GM23338 (cell line): ENCODE results near the gene DSCAML1. TPM values are rescaled to one million over a fixed set of nuclear protein-coding genes. Genes with fewer than 3 reads are reported as not detected.

ENCODE experiments used
- ATAC-seq: fragments of 200-7000 bp; cut with Tn5 transposase; 3 replicates; pipeline ENCODE4 v1.9.1; 2020
- DNase-seq: peaks from one replicate; pipeline ENCODE4 v3.0.0-alpha.2; 2015; ENCODE audit warnings: low spot score
- H2AFZ ChIP-seq: fragments of 200-600 bp; sonication (generic); 2 replicates; pipeline ENCODE4 v1.8.0; 2016; ENCODE audit warnings: antibody characterized with exemption, mild to moderate bottlenecking, moderate library complexity
- H3F3A ChIP-seq: fragments of 200-600 bp; sonication (generic); replicated peaks from 2 replicates; pipeline ENCODE4 v1.8.0; 2017; ENCODE audit warnings: antibody characterized with exemption, mixed run types, low read depth
- H3K27ac ChIP-seq: fragments of 200-600 bp; sonication (generic); 2 replicates; pipeline ENCODE4 v1.6.1; 2016; ENCODE audit warnings: low read depth
- H3K27me3 ChIP-seq: fragments of 200-600 bp; sonication (generic); 2 replicates; pipeline ENCODE4 v1.8.0; 2016; ENCODE audit warnings: mild to moderate bottlenecking, mixed run types, moderate library complexity; ENCODE audit not compliant: insufficient read depth
- H3K36me3 ChIP-seq: fragments of 200-600 bp; sonication (generic); 2 replicates; pipeline ENCODE4 v1.8.0; 2016; ENCODE audit warnings: mild to moderate bottlenecking; ENCODE audit not compliant: insufficient read depth
- H3K4me1 ChIP-seq: fragments of 200-600 bp; sonication (generic); 2 replicates; pipeline ENCODE4 v1.8.0; 2016; ENCODE audit warnings: mild to moderate bottlenecking, moderate library complexity; ENCODE audit not compliant: insufficient read depth
- H3K4me2 ChIP-seq: fragments of 200-600 bp; sonication (generic); 2 replicates; pipeline ENCODE4 v1.7.1; 2017; ENCODE audit warnings: mixed run types
- H3K4me3 ChIP-seq: fragments of 200-600 bp; sonication (generic); 2 replicates; pipeline ENCODE4 v1.6.1; 2016; ENCODE audit warnings: mixed run types
- H3K79me2 ChIP-seq: fragments of 200-600 bp; sonication (generic); replicated peaks from 2 replicates; pipeline ENCODE4 v1.8.0; 2017; ENCODE audit warnings: mild to moderate bottlenecking; ENCODE audit not compliant: insufficient read depth
- H3K9me2 ChIP-seq: fragments of 200-600 bp; sonication (generic); 2 replicates; pipeline ENCODE4 v1.8.0; 2017; ENCODE audit not compliant: insufficient read depth
- H4K20me1 ChIP-seq: fragments of 200-600 bp; sonication (generic); replicated peaks from 2 replicates; pipeline ENCODE4 v1.8.0; 2017; ENCODE audit warnings: mild to moderate bottlenecking; ENCODE audit not compliant: insufficient read depth
- H3K27ac Mint-ChIP-seq: 2 replicates; pipeline ENCODE4 v1.8.0; 2020; ENCODE audit warnings: inconsistent platforms, mild to moderate bottlenecking, moderate library complexity, mixed read lengths
- H3K27me3 Mint-ChIP-seq: 3 replicates; pipeline ENCODE4 v1.8.0; 2022; ENCODE audit warnings: low read depth, mild to moderate bottlenecking, moderate library complexity, mixed read lengths, inconsistent platforms; ENCODE audit not compliant: insufficient read depth, poor library complexity
- H3K36me3 Mint-ChIP-seq: 3 replicates; pipeline ENCODE4 v1.8.0; 2021; ENCODE audit warnings: low read depth, mild to moderate bottlenecking, inconsistent platforms, moderate library complexity, mixed read lengths
- H3K4me1 Mint-ChIP-seq: 3 replicates; pipeline ENCODE4 v1.8.0; 2020; ENCODE audit warnings: mild to moderate bottlenecking, inconsistent platforms, mixed read lengths
- H3K4me3 Mint-ChIP-seq: 3 replicates; pipeline ENCODE4 v1.8.0; 2021; ENCODE audit warnings: moderate library complexity, mild to moderate bottlenecking, inconsistent platforms, mixed read lengths
- H3K9me3 Mint-ChIP-seq: 3 replicates; pipeline ENCODE4 v1.8.0; 2020; ENCODE audit warnings: moderate library complexity, mild to moderate bottlenecking, inconsistent platforms, mixed read lengths
- CREB1 ChIP-seq: fragments of 250-450 bp; sonication (Bioruptor Pico); IDR thresholded peaks from 2 replicates; pipeline ENCODE4 v1.5.0; 2020; ENCODE audit warnings: low read depth, mild to moderate bottlenecking, moderate library complexity
- ETS1 ChIP-seq: IDR thresholded peaks from 2 replicates; pipeline ENCODE4 v1.6.1; 2016; ENCODE audit warnings: antibody characterized with exemption
- EZH2 ChIP-seq: fragments of 200-600 bp; sonication (generic); IDR thresholded peaks from one replicate; pipeline ENCODE4 v1.8.0; 2017; ENCODE audit warnings: antibody characterized with exemption, mild to moderate bottlenecking, low read depth; ENCODE audit not compliant: unreplicated experiment
- EZH2phosphoT487 ChIP-seq: fragments of 200-600 bp; sonication (generic); IDR thresholded peaks from one replicate; pipeline ENCODE4 v1.8.1; 2018; ENCODE audit warnings: antibody characterized with exemption; ENCODE audit not compliant: unreplicated experiment
- JUNB ChIP-seq: IDR thresholded peaks from one replicate; pipeline ENCODE4 v1.6.1; 2016; ENCODE audit warnings: antibody characterized with exemption; ENCODE audit not compliant: unreplicated experiment
- NANOG ChIP-seq: IDR thresholded peaks from 2 replicates; pipeline ENCODE4 v1.6.1; 2016; ENCODE audit warnings: antibody characterized with exemption, borderline replicate concordance
- POLR2AphosphoS5 ChIP-seq: IDR thresholded peaks from 2 replicates; pipeline ENCODE4 v1.6.1; 2016; ENCODE audit warnings: antibody characterized with exemption, low read depth
- REST ChIP-seq: IDR thresholded peaks from one replicate; pipeline ENCODE4 v1.6.1; 2018; ENCODE audit warnings: antibody characterized with exemption; ENCODE audit not compliant: unreplicated experiment
- STAT1 ChIP-seq: IDR thresholded peaks from one replicate; pipeline ENCODE4 v1.6.1; 2016; ENCODE audit warnings: antibody characterized with exemption; ENCODE audit not compliant: unreplicated experiment
- ZNF114 ChIP-seq: fragments of 250-450 bp; sonication (Bioruptor Pico); IDR thresholded peaks from 2 replicates; pipeline ENCODE4 v1.5.0; 2020; ENCODE audit warnings: mild to moderate bottlenecking, moderate library complexity
- ZNF331 ChIP-seq: fragments of 250-450 bp; sonication (Bioruptor Pico); IDR thresholded peaks from 2 replicates; pipeline ENCODE4 v1.5.0; 2020; ENCODE audit warnings: low read depth, mild to moderate bottlenecking, moderate library complexity
- polyA plus RNA-seq: library from polyadenylated mRNA; unstranded; fragments of >200 nt; fragmentation: Nextera tagmentation; extraction: Ambion mirVana; gene quantifications from 2 replicates; pipeline ENCODE4 v1.2.1, GENCODE V29; 2016
- total RNA-seq: library from RNA; depleted of rRNA; stranded (reverse); fragments of >200 nt; shearing (Covaris generic); gene quantifications from 2 replicates; pipeline ENCODE4 v1.2.3, GENCODE V29; 2014
- TF ChIP-seq, protein P1 (sequence below): fragments of 250-450 bp; sonication (Bioruptor Pico); IDR thresholded peaks from 2 replicates; pipeline ENCODE4 v1.5.0; 2020; ENCODE audit warnings: mild to moderate bottlenecking, moderate library complexity

Gene DSCAML1
- total and polyA plus RNA-seq, 2 experiments from 2014 or later = 0.17 TPM; not detected in 1

DNA sequence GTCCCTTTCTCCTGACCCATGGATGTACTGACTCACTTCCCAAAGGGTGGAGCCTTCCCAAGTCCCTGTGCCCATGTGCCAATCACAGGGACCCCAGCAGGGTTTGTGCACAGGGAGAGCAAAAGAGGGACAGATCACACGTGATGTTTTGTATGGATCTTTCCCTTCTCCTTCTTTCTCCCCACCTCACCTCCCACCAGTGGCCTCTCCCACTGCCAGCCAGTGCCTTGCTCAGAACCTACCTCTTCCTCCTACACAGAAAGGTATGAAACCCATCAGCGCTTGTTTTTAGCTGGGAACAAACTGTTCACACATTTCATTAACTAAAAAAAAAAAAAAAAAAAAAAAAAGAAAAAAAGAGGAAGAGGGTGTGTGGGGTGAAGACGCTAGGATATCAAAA lies 112.9 kb downstream of the DSCAML1 start:
- no peak for ATAC-seq
- TF ChIP-seq NANOG = no peak
- no peak for TF ChIP-seq EZH2
- TF ChIP-seq ZNF114 (CRISPR knock-in tag) = no peak
- TF ChIP-seq CREB1 = no peak
- TF ChIP-seq JUNB = no peak
- no peak for TF ChIP-seq POLR2AphosphoS5
- TF ChIP-seq ZNF331 (CRISPR knock-in tag) = no peak
- Histone ChIP-seq H3K4me1 (peaks cover 17% of the 10 kb centered on the region), H3K4me2 (no peak overlapping the region), H4K20me1 (no peaks in the 10 kb centered on the region), H2AFZ (no peak overlapping the region), H3K79me2 (no peaks in the 10 kb centered on the region), H3K27ac (no peak overlapping the region), H3F3A (no peaks in the 10 kb centered on the region), H3K9me2 (no peaks in the 10 kb centered on the region), H3K4me3 (no peak overlapping the region), H3K27me3 (no peaks in the 10 kb centered on the region), H3K36me3 (no peaks in the 10 kb centered on the region)
- no peaks in the 10 kb centered on the region for H3K36me3 Mint-ChIP-seq
- H3K4me1 Mint-ChIP-seq = peaks cover 36% of the 10 kb centered on the region
- no peak overlapping the region for H3K4me3 Mint-ChIP-seq
- no peak overlapping the region for H3K27ac Mint-ChIP-seq
- no peaks in the 10 kb centered on the region; the same call in 2 of the 3 replicates for H3K9me3 Mint-ChIP-seq
- peaks cover 4% of the 10 kb centered on the region for H3K27me3 Mint-ChIP-seq
- no peak for DNase-seq

GRCh38 chr11:117681438-117681837 lies 115.6 kb downstream of the DSCAML1 start:
- Histone ChIP-seq H3K4me2 (peak overlapping the region; percentile 8; the same call in 1 of the 2 replicates), H3K9me2 (no peaks in the 10 kb centered on the region), H3F3A (no peaks in the 10 kb centered on the region), H3K4me1 (peaks cover 22% of the 10 kb centered on the region), H4K20me1 (no peaks in the 10 kb centered on the region), H3K27me3 (no peaks in the 10 kb centered on the region), H2AFZ (peak overlapping the region; percentile 38; the same call in 1 of the 2 replicates), H3K79me2 (no peaks in the 10 kb centered on the region), H3K36me3 (no peaks in the 10 kb centered on the region), H3K27ac (no peak overlapping the region), H3K4me3 (no peak overlapping the region)
- no peak overlapping the region; the same call in 1 of the 2 replicates for H3K27ac Mint-ChIP-seq
- H3K27me3 Mint-ChIP-seq = peaks cover 7% of the 10 kb centered on the region
- H3K4me3 Mint-ChIP-seq = no peak overlapping the region; the same call in 2 of the 3 replicates
- no peaks in the 10 kb centered on the region for H3K36me3 Mint-ChIP-seq
- peaks cover 38% of the 10 kb centered on the region for H3K4me1 Mint-ChIP-seq
- DNase-seq (no peak), ATAC-seq (no peak)
- H3K9me3 Mint-ChIP-seq = no peaks in the 10 kb centered on the region; the same call in 2 of the 3 replicates
- no peak for TF ChIP-seq POLR2AphosphoS5
- no peak for TF ChIP-seq JUNB
- no peak for TF ChIP-seq NANOG
- no peak for TF ChIP-seq STAT1
- TF ChIP-seq CREB1 = no peak
- TF ChIP-seq ETS1 = no peak
- TF ChIP-seq REST = no peak
- TF ChIP-seq EZH2phosphoT487 = no peak
- TF ChIP-seq, protein P1, sequence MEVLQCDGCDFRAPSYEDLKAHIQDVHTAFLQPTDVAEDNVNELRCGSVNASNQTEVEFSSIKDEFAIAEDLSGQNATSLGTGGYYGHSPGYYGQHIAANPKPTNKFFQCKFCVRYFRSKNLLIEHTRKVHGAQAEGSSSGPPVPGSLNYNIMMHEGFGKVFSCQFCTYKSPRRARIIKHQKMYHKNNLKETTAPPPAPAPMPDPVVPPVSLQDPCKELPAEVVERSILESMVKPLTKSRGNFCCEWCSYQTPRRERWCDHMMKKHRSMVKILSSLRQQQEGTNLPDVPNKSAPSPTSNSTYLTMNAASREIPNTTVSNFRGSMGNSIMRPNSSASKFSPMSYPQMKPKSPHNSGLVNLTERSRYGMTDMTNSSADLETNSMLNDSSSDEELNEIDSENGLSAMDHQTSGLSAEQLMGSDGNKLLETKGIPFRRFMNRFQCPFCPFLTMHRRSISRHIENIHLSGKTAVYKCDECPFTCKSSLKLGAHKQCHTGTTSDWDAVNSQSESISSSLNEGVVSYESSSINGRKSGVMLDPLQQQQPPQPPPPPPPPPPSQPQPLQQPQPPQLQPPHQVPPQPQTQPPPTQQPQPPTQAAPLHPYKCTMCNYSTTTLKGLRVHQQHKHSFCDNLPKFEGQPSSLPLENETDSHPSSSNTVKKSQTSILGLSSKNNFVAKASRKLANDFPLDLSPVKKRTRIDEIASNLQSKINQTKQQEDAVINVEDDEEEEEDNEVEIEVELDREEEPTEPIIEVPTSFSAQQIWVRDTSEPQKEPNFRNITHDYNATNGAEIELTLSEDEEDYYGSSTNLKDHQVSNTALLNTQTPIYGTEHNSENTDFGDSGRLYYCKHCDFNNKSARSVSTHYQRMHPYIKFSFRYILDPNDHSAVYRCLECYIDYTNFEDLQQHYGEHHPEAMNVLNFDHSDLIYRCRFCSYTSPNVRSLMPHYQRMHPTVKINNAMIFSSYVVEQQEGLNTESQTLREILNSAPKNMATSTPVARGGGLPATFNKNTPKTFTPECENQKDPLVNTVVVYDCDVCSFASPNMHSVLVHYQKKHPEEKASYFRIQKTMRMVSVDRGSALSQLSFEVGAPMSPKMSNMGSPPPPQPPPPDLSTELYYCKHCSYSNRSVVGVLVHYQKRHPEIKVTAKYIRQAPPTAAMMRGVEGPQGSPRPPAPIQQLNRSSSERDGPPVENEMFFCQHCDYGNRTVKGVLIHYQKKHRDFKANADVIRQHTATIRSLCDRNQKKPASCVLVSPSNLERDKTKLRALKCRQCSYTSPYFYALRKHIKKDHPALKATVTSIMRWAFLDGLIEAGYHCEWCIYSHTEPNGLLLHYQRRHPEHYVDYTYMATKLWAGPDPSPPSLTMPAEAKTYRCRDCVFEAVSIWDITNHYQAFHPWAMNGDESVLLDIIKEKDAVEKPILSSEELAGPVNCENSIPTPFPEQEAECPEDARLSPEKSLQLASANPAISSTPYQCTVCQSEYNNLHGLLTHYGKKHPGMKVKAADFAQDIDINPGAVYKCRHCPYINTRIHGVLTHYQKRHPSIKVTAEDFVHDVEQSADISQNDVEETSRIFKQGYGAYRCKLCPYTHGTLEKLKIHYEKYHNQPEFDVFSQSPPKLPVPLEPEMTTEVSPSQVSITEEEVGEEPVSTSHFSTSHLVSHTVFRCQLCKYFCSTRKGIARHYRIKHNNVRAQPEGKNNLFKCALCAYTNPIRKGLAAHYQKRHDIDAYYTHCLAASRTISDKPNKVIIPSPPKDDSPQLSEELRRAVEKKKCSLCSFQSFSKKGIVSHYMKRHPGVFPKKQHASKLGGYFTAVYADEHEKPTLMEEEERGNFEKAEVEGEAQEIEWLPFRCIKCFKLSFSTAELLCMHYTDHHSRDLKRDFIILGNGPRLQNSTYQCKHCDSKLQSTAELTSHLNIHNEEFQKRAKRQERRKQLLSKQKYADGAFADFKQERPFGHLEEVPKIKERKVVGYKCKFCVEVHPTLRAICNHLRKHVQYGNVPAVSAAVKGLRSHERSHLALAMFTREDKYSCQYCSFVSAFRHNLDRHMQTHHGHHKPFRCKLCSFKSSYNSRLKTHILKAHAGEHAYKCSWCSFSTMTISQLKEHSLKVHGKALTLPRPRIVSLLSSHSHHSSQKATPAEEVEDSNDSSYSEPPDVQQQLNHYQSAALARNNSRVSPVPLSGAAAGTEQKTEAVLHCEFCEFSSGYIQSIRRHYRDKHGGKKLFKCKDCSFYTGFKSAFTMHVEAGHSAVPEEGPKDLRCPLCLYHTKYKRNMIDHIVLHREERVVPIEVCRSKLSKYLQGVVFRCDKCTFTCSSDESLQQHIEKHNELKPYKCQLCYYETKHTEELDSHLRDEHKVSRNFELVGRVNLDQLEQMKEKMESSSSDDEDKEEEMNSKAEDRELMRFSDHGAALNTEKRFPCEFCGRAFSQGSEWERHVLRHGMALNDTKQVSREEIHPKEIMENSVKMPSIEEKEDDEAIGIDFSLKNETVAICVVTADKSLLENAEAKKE (CRISPR knock-in tag) = no peak
- no peak for TF ChIP-seq EZH2
- no peak for TF ChIP-seq ZNF114 (CRISPR knock-in tag)
